Measurements from ENCODE around the gene MGME1.
A peak's percentile ranks its signal among the peaks of the same experiment; 100 is the strongest.

Gene MGME1

DNA sequence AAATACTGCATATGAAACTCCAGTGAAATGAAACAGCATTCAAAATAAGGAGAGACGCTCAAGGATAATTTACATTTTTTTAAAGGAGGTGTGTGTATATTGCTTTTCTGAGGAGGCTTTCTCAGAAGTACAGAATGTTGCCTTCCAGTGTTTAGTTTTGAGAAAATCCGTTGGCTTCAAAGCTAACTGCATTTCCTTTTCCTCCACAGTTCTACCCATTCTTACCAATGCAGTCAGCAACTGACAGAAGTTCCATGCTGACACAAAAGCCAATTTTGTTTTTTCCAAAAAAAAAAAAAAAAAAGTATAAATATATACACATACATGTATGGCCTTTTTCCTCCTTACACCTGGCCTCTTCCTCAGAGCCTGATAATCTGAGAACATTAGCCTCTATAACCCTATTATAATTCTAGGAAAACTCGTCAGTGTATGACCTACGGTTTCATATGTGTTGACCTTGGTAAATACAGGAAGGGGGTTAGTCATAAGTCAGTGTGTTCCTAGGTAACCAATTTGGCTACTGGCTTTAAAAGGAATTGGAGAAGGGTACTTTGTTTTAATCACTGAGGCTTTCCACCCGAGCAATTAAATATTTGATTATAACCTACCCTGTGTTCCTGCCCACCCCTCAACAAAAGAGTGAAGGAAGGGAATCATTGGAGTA is 24.2 kb downstream of the MGME1 start:
- DNase-seq (ENCODE audit: low spot score): peak; percentile 43

DNA sequence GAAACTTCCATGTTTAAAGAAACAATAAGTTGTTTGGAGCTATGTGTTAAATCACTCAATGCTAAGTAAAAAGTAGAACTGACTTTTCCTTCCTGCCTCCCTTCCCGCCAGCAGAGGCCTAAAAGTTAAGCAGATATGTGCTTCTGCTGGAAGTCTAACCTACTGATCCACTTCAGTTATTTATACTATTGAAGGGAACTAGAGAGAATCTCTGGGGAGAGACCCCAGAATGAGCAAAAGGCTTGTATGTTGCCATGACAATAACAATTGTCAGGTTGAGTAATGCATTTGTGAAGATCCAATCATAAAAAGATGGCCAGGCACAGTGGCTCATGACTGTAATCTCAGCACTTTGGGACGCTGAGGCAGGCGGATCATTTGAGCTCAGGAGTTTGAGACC is 24.7 kb downstream of the MGME1 start:
- no peak for DNase-seq (ENCODE audit: low spot score)

DNA sequence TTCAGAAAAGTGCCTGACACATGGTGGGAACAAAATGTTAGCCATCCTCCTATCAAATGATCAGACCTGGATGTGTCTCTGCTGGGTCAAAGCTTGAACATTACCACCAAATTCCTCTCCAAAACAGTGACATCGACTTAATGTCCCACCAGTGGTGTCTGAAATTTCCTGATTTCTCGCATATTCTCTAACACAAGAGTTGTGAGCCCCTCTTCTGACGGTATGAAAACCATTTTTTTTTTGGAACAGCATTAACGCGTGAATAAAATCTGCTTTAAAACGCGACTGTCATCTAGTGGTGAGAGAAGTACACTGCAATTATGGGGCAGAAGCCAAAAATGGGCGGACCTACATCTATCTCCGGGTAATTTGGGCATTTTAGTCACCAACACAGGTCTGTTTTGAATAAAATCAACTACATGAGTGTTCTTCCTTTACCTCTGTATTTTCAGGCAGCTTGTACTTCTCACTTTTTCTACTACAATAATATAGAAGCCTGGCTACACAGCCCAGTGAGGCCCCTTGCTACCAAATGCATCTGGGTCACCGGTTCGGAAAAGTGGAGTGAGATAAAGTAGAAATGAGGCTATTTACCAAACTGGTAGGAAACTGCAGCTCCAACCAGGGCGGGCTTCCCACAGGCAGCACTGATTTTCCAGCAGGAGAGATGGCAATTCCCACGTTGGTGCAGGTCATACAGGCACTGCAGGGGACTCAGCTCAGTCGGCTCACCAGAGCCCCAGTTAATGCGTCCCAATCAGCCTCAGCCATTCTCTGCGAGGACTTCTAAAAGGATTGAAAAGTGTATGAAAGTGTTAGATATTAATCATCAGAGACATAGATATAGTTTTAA is 27.4 kb downstream of the MGME1 start:
- peak; percentile 85 for DNase-seq (ENCODE audit: low spot score)

DNA sequence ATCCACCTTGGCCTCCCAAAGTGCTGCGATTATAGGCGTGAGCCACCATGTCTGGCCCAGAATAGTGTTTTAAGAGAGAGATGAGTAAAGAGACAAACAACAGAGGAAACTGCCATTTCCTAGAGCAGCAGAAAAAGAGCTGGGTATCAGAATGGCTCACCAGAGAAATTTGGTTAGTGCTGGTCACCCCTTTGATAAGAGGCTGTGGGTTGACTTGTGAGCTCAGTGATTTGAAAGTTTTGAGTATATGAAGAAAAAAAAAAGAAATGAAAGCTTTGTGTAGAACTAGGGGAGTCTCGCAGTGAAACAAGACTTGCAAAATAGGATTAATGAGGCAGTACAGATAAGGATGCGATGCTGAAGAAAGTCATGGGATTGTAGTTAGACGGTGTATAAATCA is 29.6 kb downstream of the MGME1 start:
- DNase-seq (ENCODE audit: low spot score): no peak

DNA sequence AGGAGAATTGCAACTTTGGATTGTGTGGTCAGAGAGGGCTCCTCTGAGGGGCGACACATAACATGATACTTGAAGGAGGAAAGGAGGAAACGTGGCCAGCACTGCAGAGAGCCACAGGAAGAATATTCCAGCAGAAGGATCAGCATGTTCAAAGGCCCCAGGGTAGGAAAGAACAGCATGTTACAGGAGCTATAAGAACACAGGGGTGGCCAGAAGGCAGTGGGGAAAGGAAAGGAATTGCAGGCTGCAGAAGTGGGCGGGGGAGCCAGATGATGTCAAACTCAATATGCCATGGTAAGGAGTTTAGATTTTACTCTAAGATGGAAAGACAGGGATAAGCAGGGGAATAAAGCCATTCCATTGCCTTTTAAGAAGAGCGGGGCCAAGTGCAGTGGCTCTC is 30.7 kb downstream of the MGME1 start:
- DNase-seq (ENCODE audit: low spot score): no peak

DNA sequence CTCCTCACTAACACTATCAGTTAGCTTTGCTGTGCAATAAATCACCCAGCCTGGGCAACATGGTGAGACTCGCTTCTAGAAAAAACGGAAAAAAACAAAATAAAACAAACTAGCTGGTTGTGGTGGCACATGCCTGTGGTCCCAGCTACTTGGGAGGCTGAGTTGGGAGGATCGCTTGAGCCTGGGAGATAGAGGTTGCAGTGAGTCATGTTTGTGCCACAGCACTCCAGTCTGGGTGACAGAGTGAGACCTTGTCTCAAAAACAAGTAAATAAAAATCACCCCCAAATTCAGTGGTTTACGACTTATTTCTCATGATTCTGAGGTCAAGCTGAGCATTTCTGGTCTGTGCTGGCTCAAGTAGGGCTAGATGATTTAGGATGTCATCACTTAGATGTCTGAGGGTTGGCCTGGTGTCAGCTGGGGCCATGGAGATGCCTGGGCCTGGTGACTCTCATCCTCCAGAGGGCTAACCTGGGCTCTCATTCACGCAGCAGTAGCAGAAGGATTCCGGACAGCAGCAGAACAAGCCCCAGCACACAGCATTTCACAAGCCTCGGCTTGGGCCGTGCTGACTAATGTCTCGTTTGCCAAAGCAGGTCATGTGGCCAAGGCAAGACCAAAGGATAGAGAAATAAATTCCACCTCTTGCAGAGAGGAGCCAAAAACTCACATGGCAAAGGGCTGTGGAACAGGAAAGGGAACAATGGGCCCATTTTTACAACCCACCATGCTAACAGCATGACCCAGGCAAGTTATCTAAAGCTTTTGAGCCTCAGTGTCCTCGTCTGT is 32.5 kb downstream of the MGME1 start:
- peak; percentile 13 for DNase-seq (ENCODE audit: low spot score)

DNA sequence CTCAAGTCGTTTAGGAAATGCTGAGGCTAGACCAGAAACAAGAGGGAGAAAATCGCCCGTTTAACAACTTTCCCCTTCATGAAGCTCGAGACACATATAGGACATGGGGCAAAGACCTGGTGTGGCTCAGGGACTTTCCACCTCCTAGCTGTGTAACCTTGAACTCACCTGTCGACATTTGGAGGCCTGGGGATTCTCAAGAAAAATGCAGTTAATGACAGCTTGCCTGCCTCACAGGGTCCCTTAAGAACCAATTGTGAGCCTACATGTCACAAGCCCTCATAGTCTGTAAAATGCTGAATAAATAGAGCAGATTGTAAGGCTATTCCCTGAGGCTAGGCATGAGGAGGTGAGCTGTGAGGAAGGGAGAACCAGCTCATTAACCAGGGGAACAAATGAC is 35.1 kb downstream of the MGME1 start:
- DNase-seq (ENCODE audit: low spot score): no peak

DNA sequence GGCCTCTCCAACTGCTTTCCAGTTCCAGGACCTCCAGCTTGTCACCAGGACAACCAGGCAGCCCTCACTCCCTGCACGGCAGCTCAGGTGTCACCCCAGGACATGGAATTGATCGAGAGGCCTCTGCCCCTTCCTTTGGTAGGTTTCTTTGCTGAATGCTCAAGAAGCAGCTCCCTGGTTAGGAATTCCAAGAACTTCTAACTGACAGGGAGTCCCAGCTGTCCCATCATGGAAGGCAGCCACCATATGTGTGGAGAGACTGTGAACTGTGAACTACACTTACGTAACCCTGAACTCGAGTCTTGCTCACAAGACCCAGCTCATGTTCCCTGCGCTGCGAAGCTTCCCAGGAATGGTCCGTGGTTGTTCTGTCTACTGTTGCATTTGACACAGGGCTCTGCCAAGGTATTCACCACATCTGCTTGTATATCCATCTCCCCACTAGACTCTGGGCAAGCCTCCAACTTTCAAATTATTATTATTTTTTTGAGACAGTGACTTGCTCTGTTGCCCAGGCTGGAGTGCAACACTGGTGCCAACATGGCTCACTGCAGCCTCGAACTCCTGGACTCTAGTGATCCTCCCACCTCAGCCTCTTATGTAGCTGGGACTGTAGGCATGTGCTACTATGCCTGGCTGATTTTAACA is 35.7 kb downstream of the MGME1 start:
- DNase-seq (ENCODE audit: low spot score): no peak

DNA sequence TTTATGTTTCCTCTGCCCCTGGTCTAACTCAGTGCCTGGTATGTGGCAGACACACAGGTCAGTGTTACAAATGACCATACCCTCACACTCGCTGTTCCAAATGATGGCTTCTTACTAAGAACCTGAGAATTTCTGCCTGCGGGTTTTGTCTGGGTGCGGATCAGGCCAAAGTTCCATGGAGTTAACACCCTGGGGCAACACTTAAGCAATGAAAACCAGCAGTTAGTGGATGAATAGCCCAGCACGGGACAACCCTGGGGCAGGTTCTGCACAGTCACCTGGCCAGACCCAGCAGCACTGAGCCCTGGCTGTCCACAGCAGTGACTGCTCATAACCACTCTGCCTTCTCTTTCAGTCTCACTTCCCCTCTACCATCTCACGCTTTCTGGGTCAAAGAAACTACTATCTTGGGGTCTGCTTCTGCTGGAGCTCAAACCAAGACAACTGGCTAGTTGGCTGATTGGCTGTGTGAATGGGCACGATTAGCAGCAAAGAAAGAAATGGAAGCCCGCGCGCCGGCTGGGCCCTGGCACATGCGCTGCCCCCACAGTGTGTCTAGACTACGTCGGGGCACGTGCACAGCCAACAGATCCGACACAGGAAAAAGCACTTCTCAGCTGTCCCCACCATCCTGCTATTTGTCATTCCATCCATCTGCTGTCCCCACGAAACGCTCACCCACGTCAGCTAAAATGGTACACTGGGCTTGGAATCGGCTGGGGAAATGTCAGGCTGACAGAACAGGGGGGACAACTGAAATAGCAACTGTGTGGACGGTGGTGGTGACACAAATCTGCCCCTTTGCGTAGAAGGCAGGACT is 36.6 kb downstream of the MGME1 start:
- no peak for DNase-seq (ENCODE audit: low spot score)

DNA sequence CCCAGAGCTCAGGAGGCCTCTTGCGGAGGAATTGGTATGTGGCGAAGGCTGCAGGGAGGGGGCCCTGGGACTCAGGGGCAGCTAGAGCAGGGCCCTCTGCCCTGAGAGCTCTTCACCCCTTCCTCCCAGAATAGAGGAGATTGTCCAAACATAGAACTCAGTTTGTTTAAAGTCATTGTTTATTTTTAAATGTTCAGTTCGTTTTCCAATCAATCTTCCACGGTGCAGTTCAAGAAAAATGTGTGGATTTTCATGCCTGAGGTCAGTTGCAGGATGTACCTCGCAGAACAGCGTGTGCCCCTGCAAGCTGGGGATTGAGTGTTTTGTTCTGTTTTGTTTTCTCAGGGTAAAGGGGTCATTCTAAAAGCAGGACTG is 37.2 kb downstream of the MGME1 start:
- no peak for DNase-seq (ENCODE audit: low spot score)

DNA sequence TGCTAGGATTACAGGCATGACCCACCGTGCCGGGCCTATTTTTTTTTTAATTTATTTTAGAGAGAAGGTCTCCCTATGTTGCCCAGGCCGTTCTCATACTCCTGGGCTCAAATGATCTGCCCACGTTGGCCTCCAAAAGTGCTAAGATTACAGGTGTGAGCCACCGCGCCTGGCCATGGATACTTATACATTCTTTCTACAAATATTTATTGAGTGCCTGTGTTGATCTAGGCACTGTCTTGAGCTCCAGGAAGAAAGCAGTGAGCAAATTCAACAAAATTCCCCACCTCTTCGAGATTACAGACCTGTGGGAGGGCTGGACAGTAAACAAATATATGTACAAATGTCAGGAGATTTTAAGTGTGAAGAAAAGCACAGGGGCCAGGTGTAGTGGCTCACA is 37.9 kb downstream of the MGME1 start:
- no peak for DNase-seq (ENCODE audit: low spot score)

DNA sequence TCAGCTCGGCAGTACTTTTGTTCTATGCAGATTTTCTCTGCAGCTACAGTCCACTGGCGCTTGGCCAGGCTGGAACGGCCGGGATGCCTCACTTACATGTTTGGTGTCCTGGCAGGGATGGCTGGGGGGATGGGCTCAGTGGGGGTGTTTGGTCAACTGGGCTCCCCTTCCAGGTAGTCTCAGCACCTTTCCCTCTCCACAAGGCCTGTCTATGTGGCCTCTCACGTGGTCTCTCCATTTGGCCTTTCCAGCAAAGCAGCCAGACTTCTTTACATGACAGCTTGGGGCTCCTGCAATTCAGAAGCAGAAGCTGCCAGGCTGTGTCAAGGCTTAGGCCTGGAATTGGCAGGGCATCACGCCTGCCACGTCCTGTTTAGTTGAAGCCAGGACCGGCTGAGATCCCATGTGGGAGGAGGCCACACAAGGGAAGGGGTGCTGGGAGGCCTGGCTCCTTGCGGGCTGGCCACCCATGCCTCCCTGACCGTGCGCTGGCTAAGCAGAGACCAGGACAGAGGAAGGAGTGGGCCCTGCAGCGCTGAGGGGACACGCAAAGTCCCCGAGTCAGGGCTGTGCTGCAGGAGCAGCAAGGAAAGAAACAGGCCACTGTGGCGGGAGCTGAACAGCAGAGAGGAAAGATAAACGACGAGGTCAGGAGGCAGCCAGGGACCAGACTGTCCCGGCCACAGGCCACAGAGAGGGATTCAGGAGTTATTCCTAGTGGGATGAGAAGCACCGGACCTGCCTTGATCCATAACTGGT is 38.9 kb downstream of the MGME1 start:
- DNase-seq (ENCODE audit: low spot score): no peak

DNA sequence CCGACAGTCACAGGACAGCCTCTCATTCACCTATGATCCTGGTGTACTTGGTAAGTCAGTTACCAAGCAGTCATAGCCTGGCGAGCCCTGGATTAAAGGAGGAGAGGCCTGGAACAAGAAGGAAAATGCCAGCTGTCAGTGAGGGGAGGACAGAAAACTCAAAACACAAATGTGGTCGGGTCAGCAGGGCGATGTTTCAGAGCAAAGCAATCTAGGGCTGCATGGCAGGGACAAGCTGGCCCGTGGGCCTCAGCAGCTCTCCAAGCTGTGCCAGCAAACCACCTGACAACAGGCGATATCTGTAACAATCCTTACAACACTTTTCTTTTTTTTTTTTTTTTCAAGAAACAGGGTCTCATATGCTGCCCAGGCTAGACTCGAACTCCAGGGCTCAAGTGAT is 40.3 kb downstream of the MGME1 start:
- DNase-seq (ENCODE audit: low spot score): no peak

DNA sequence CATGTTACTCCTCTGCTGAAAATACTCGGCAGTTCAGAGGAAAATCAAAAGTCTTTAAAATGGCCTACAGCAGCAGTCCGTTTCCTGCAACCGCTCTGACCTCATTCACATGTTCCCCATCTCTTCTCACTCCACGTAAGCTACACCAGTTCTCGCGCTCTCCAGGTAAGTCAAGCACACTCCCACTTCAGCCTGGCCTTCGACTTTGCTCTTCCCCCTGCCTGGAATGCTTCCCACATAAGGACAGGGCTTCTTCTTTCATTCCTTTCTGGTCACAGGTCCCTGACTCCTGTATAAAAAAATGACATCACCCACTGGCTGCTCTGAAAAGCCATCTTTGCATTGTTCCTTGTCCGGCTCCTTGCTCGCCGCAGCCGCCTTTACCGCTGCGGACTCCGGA is 42.7 kb downstream of the MGME1 start:
- no peak for DNase-seq (ENCODE audit: low spot score)

DNA sequence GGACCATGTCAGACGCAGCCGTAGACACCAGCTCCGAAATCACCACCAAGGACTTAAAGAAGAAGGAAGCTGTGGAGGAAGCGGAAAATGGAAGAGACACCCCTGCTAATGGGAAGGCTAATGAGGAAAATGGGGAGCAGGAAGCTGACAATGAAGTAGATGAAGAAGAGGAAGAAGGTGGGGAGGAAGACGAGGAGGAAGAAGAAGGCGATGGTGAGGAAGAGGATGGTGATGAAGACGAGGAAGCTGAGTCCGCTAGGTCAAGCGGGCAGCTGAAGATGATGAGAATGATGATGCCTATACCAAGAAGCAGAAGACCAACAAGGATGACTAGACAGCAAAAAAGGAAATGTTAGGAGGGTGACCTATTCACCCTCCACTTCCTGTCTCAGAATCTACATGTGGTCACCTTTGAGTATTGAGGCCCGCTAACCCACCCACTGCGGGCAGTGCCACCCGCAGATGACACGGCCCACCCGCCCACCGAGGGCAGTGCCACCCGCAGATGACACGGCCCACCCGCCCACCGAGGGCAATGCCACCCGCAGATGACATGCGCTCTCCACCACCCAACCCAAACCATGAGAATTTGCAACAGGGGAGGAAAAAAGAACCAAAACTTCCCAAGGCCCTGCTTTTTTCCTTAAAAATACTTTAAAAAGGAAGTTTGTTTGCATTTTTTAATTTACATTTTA is 43.3 kb downstream of the MGME1 start:
- DNase-seq (ENCODE audit: low spot score): no peak

DNA sequence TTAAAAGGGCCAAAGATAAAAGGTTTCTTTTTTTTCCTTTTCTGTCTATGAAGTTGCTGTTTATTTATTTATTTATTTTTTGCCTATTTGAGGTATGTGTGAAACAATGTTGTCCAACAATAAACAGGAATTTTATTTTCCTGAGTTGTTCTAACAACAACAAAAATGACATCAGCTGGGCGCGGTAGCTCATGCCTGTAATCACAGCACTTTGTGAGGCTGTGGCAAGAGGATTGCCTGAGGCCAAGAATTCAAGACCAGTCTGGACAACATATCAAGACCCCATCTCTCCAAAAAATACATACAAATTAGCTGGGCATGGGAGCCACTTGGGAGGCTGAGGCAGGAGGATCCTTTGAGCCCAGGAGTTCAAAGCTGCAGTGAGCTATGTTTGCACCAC is 44.1 kb downstream of the MGME1 start:
- DNase-seq (ENCODE audit: low spot score): no peak

DNA sequence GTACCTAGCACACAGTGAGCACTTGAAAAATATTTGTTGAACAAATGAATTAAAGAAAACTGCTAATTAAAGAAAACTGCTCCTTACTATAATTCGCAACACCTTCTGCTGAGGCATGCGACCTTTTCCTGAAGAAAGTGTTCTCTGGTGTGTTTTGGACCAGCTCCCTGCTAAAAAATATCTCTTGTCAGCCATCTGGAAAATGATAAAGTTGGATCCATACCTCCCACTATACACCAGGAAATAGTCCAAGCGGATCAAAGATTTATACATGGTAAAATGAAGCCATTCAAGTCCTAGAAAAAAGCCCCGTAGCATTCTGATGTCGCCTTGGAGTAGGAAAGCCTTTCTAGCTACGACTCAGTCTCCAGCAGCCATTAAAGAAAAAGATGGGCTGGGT is 45.6 kb downstream of the MGME1 start:
- no peak for DNase-seq (ENCODE audit: low spot score)

DNA sequence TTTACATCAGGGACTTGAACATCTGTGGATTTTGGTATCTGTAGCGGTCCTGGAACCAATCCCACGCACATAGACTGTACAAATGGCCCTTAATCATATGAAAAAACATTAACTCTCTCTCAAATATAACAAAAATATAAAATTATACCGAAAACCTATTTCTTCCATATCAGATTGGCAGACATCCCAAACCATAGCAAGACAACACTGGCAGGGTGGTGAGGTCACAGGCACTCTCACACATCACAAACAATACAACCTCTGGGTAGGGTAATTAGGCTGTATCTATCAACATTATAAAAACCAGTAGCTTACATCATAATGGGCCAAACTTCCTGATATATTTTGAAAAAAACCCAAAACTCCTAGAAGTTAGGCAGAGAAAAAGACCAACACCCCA is 48.0 kb downstream of the MGME1 start:
- DNase-seq (ENCODE audit: low spot score): no peak

DNA sequence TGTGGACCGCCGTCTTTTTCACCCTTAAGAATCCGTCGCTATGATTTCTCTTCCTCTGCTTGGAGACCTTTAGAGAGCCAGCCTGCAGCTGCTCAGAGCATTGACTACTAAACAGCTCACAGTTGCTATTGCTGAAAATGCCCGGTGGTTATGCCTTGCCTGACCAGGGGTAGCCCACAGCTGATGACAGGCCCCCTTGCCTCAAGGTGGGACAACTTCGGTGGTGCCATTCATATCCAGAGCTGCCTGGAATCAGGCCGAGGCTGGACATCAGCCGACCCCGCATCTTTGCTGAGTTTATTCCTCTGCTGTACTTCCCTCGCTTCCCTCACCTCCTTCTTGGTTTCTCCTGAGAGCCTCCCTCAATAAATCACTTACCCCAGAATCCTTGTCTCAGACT is 49.3 kb downstream of the MGME1 start:
- DNase-seq (ENCODE audit: low spot score): no peak

DNA sequence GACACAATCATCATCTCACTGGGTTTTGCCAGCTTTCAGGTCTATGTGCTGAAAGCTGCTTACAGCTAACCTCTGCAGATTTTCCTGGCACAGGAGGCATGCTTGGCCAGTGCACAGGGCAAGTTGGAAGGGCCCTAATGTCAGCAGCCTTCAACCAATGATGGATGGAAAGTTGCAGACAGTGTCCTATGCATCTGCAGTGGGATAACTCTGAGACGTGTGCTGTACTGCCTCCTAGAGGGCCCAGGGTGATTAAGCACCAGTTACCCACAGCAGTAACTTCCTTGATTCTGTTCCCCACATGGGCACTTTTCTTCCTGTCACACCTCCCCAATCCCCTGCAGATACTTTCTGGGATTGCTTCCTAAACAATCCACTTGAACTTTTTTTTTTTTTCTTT is 50.2 kb downstream of the MGME1 start:
- no peak for DNase-seq (ENCODE audit: low spot score)
